GM21515 (cell line): ENCODE measurements around the gene WDR35.

Experiments used
- ATAC-seq: cut with Tn5 transposase; IDR thresholded peaks from one replicate; pipeline ENCODE4 v1.9.1; 2021; ENCODE audit not compliant: unreplicated experiment

WDR35 gene

GRCh38 chr2:19989667-19990415 is at the start of gene WDR35:
TSS of gene WDR35 (minus strand) at chr2:19990105. CDS start at chr2:19990015, 90 bp downstream.
- peak; percentile 95 for ATAC-seq

DNA sequence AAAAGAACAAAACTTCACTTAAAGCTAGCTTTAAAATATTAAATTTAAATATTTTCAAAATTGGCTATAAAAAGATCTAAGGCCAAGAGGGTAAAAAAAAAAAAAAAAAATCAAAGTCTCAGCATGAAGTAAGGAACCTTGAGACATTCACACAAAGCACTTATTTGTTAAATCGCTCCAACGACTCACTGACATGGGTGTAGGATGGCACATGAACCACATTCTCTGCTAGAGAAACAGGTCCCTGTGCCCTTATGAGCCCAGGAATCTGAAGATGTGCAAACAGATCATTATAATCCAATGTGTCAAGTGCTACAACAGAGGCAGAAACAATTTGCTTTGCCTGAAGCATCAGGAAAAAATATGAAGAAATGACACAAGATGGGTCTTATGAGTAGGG is 47.8 kb upstream of the WDR35 start:
- ATAC-seq: no peak

DNA sequence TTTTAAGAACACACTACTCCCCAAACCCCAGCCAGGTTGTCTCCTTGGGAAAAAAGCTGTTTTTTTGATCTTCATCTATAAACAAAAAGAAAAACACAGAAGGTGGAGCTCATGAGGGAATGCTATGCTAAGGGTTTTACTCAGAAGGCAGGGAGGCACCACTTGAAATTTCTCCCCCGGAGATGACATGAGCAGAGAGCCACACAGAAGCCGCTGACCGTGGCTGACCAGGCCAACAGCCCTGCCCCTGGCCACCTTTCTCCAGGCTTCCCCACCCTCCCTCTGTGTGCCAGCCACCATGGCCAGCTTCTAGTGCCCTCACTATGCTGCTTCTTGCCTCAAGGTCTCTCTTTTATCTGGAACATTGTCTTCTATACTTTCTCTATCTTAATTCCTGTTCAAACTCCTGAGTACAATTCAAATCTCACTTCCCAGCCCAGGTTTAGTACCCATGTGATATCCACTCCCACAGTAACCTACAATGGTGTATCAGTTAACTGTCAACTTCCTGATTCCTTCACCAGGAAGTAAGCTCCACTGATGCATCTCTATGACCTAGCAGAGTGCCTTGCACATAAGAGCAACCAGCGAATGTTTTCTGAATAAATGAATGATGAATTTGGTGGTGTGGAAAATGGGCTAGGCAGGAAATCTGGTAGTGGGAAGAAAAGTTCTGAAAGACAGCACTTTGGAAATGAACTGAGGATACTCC is 46.2 kb upstream of the WDR35 start:
- ATAC-seq: no peak

DNA sequence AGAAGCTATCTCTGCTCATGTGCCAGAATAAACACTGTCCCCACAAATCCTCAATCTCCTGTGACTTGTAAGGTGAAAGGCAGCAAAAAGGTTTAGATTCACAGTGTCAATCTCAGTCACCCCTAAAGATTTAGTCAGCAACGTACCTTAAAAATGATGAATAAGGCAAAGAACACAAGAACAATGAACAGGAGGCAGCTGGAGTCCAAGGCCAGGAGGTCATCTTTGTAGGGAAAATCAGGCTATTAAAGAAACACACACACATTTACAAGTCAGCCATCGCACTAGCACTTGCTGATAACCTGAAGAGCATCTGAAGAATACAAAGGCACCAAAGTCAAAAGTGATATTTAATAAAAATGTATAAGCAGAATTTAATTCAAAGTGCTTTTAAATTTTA is 44.9 kb upstream of the WDR35 start:
- no peak for ATAC-seq

GRCh38 chr2:20034218-20034617 is 44.3 kb upstream of the WDR35 start:
- no peak for ATAC-seq

GRCh38 chr2:20033322-20033721 is 43.4 kb upstream of the WDR35 start:
- no peak for ATAC-seq

DNA sequence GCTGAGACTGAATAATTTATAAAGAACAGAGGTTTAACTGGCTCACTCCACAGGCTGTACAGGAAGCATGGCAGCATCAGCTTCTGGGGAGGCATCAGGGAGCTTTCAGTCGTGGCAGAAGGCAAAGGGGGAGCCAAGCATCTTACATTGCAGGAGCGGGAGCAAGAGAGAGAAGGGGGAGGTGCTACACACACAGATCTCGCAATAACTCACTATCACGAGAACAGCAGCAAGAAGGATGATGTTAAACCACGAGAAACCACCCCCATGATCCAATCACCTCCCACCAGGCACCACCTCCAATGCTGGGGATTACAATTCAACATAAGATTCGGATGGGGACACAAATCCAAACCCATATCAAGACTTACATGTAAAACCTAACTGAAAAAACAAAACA is 40.3 kb upstream of the WDR35 start:
- no peak for ATAC-seq

DNA sequence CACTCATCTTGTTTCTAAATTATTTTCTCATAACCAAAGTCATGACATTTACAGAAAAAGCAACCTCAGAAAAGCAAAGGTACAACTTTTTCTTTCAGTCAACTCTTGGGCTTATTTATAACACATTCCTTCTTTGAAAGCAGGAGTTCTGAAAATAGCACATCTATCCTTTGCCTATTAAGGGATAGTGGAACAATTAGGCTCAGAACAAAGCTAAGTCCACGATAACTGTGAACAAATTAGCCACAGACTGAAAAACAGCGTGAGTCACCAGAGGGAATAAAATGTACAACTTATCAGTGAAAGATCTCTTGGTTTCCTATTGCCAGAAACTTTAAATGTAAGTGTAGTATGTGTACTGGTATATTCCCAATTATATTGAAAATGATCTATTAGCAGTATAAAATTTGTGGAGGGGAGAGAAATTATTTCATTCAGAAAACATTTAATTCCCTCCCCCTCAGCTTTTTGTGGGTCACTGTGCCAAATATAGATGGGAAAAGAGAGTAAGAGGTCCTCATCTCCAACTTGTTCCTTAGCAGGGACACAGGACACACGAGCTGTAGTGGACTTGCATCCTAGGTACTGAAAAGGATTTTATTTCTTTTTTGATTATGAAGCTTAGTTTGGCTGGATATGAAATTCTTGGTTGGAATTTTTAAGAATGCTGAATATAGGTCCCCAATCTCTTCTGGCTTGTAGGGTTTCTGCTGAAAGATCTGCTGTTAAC is 38.0 kb upstream of the WDR35 start:
- ATAC-seq: no peak

DNA sequence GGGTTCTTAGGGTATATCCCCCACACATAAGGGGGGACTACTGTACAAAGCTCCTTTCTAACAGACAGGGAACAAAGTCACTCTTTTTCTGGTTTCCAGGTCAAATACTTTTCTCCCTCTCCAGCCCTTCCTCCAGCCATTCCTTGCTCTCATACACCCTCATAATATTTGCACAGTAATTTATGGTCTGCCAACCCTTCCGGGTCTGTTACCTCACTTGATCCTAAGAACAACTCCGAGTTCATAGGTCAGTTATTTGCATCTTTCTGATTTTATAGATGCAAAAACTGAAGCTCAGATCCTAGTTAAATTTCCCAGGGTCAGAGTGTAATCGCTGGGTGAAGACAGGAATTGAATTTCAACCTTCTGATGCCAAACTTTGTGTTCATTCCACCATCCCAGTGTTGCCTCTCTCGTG is 37.4 kb upstream of the WDR35 start:
- ATAC-seq: no peak

DNA sequence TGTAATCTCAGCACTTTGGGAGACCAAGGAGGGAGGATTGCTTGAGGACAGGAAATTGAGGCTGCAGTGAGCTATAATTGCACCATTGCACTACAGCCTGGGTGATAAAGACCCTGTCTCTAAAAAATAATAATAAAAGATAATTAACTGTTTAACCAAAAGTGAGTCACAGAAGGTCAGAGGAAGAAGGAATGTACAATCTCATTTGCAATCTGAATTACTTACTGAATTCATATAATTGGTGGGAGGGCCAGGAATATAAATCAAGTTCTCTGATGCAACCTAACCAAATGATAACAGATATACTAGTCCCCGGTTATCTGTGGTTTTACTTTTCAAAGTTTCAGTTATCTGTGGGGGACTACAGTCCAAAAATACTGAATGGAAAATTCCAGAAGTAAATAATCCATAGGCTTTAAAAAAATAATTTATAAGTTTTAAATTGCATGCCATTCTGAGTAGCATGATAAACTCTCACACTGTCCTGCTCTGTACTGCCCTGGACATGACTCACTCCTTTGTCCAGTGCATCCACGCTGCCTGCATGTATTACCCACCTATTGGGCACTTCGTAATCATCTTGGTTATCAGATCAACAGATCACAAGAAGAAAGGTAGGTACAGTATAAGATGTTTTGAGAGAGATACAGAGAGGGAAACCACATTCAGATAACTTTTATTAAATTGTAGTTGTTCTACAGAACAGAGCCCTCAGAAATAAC is 35.3 kb upstream of the WDR35 start:
- ATAC-seq: no peak

- no peak for ATAC-seq
Measured at GRCh38 chr2:20023688-20024087, 33.8 kb upstream of the WDR35 start.

- ATAC-seq: no peak
Measured at GRCh38 chr2:20021405-20022009, 31.6 kb upstream of the WDR35 start.

DNA sequence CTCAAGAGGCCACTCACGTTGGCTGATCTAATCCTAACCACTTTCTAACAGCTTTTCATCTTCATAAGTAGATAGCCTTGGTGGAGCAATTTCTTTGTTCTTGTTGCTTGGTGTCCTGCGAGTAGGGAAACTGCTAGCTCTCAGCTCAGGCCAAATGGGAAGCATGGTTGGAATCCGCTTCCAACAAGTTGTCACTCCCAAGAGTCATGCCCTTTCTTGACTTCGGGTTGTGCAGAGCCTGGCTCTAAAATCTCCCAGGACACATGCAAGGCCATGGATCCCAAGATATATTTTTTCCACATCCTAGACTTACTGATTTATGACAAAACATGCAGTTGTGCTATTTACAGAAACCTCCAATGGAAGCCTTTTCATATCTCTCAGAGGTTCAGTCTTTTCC is 29.8 kb upstream of the WDR35 start:
- no peak for ATAC-seq

DNA sequence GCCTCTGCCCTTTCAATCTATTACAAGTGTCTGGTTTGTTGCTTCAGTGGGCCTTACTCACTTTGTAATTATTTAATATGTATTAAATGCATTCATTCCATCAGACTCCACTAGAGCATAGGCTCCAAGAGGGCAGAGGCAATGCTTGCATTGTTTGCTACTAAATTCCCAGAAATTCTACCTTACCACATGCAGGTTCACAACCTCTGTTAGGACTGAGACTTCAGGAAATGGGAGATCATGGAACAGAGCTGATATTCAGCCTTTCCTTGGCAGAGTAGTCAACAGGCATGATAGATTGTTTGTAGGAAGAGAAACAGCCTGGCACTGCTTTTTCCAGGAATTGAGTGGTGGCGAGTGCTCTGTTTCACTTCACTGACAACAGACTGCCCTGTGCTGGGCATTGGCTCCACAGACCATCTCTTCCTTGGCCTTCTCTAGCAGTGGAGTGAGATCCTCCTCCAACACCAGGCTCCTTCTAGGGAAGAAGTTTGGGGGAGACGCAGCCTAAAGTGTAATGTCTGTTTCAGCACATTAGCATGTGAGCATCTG is 28.8 kb upstream of the WDR35 start:
- ATAC-seq: no peak

GRCh38 chr2:20016346-20016745 is 26.4 kb upstream of the WDR35 start:
- no peak for ATAC-seq

DNA sequence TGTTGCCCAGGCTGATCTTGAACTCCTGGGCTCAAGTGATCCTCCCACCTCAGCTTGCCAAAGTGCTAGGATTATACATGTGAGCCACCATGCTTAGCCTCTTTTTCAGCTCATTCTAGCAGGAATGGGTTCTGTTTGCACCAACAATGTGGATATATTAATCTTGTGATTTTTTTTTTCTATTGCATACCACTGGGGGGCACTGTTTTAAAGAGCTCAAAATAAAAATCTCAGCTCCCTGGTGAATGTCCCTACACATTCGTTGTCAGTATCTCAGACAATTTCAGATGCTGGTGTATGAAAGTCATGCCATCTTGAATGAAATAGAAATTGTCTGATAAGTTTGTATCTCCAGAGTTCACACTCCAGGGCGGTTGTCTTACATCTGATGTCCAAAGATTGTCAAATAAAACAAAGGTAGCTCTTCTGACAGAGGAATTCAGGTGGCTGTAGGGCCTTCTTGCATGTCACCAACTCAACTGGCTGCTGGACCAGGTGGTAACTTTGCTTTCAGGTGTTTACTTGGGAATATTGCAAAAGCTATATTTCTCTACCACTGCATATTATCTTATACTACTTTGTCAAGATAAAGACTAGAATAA is 25.7 kb upstream of the WDR35 start:
- no peak for ATAC-seq

DNA sequence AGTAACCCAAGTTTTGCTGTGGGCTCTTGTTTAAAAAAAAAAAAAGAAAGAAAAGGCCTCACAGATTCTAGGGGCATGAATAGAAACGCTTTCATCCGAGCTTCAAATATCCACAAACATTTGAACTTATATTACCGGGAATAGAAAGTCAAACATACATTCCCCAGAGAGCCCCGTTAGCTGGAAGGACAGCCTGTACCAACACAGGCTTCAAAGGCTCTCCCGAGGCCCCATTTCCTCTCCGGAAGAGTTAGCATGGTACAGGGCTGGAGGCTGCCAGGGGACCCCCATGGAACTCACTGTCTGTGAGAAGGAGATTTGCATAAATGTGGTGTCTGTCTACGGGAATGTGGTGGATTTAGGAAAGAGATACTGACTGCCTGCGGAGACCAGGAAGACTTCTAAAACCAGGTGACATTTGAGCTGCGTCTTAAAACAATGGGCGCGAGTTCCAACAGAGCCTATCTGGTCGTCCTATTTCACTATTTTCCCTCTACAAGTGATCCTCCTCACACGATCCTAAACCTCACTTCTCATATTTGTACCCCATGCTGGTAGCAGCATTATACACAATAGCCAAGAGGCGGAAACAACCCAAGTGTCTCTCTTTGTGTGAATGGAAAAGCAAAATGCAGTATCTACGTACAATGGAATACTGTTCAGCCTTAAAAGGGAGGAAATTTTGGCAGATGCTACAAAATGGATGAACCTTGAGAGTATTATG is 23.4 kb upstream of the WDR35 start:
- no peak for ATAC-seq

- ATAC-seq: no peak
Measured at GRCh38 chr2:20012282-20013125, 22.6 kb upstream of the WDR35 start, which contains the start of gene MATN3. TSS of gene MATN3 (minus strand) at chr2:20012668. CDS start at chr2:20012631, 37 bp downstream.

DNA sequence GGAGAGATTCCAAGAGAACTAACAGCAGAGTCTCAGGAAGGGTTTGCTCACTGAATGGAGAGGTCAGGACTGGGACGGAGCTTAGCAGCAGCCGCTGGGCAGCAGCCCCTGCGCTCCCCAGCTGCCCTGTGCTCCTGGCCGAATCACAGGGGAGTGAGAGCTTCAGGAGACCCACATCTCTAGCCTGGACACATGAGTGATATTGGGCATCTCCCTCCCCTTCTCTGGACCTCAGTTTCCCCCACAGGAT is 22.1 kb upstream of the WDR35 start:
- no peak for ATAC-seq
